AG09319 (cell line): ENCODE measurements around the gene SORL1.

Experiments used
- DNase-seq: peaks from one replicate; pipeline ENCODE4 v3.0.0-alpha.2; 2010; ENCODE audit warnings: low read depth; ENCODE audit errors: extremely low read depth
- TF ChIP-seq, protein P1 (sequence below): IDR thresholded peaks from 2 replicates; pipeline ENCODE4 v1.5.1; 2011; ENCODE audit warnings: low read depth, mild to moderate bottlenecking, inconsistent platforms, low read length, moderate library complexity

The SORL1 gene

DNA sequence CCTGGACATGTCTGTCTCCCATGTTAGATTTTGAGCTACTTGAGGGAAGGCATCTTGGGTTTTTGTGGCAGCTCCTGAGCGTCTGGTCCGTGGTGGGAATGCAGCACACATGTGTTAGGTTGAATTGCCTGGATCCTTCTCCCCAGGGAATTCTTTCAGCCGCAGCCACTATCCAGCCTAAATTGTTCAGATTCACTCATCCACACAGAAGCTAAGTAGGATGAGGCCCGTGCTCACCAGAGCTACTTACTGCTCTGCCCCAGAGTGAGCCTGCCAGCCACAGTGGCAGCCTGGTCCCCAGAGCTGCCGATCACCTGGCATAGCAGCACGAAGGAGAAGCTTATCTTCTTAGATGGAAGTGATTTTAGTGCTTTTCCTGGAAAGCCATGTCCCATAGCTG lies 35.1 kb downstream of the SORL1 start:
- DNase-seq: no peak
- TF ChIP-seq, protein P1, sequence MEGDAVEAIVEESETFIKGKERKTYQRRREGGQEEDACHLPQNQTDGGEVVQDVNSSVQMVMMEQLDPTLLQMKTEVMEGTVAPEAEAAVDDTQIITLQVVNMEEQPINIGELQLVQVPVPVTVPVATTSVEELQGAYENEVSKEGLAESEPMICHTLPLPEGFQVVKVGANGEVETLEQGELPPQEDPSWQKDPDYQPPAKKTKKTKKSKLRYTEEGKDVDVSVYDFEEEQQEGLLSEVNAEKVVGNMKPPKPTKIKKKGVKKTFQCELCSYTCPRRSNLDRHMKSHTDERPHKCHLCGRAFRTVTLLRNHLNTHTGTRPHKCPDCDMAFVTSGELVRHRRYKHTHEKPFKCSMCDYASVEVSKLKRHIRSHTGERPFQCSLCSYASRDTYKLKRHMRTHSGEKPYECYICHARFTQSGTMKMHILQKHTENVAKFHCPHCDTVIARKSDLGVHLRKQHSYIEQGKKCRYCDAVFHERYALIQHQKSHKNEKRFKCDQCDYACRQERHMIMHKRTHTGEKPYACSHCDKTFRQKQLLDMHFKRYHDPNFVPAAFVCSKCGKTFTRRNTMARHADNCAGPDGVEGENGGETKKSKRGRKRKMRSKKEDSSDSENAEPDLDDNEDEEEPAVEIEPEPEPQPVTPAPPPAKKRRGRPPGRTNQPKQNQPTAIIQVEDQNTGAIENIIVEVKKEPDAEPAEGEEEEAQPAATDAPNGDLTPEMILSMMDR: no peak

DNA sequence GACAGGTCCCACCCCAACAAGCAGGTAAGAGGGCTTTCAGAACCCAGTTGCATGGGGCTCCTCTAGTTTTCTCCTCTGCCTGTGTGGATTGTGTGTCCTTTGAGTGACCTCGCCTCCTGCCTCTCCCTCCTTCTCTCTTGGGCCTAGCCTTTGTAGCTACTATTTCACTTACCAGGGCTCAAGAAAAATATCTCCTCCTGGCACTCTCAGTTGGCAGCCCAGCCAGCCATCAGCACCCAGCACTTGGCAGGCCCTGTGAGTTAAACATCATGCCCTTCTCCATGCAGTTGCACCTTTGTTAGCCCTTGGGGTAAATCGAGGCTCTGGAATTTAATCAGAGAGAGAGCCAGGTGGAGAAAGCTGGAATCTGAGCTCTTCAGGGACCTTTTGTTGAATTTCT lies 36.1 kb downstream of the SORL1 start:
- DNase-seq: no peak
- TF ChIP-seq, protein P1: no peak

DNA sequence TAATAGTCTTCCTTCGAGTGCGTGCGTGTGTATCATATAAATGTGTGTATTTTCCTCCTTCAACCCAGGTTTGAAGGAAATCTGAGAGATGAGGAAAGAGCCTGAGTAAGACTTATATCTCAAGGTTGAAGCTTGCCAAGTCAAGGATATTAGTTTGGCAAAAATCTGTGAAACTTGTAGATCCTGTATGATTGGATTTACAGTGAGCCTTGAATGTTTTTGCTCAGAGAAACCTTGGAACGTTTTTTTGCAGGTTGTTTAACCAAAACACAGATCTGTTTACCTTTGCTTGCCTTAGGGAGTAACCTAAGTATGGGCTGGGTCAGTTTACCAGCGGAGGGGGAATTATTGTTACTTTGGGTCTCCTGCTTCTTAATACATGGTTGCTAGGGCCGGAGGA lies 36.5 kb downstream of the SORL1 start:
- TF ChIP-seq, protein P1: no peak
- no peak for DNase-seq

DNA sequence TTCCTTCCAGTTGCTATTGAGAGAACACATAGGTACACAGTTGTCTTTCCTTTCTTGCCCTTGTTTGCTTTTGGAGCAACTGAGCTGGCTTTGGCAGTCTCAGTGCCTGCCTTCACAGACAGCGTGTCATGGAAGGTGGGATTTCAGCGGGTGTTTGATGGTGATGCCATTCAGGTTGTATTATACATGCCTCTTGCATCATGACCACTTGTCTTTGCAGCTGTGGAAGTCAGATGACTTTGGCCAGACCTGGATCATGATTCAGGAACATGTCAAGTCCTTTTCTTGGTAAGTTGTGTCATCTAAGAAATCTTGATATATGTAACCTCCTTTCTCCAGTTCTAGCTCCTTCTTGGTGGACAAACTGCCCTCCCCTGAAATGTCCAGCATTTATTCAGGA lies 37.7 kb downstream of the SORL1 start:
- TF ChIP-seq, protein P1: no peak
- DNase-seq: no peak

DNA sequence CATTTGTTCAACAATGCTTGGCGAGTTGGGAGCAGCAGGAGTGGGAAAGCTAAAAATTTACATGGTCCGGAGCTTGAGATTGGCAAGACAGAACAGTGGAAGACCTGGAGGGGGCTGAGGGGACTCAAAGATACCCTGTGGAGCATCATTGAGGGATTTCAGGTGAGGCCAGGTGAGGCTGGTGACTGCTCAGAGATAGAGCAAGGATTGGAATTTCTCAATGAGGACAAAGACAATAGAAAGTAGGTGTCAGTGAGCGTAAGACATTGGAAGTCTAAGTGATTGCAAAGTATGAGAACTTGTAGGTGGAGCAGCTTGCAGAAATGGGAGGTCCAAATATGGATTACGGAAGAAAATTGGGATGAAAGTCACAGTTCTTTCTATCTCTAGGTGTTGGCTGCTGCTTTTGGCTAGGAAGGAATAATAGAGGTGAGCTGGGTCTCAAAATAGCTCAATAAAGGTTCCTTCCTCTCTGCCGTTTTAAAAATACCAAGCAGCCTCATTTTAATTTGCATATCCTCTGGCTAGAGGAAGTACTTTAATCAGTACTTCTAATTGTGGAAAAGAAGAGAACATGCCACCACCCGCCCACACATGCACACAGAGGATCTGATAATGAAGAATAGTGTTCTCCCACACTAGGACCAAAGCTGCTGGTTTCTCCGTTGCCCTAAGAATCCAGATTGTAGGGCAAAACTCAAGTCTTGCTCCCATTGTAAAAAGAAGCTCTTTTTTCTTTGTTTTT lies 42.4 kb downstream of the SORL1 start:
- TF ChIP-seq, protein P1: no peak
- no peak for DNase-seq

DNA sequence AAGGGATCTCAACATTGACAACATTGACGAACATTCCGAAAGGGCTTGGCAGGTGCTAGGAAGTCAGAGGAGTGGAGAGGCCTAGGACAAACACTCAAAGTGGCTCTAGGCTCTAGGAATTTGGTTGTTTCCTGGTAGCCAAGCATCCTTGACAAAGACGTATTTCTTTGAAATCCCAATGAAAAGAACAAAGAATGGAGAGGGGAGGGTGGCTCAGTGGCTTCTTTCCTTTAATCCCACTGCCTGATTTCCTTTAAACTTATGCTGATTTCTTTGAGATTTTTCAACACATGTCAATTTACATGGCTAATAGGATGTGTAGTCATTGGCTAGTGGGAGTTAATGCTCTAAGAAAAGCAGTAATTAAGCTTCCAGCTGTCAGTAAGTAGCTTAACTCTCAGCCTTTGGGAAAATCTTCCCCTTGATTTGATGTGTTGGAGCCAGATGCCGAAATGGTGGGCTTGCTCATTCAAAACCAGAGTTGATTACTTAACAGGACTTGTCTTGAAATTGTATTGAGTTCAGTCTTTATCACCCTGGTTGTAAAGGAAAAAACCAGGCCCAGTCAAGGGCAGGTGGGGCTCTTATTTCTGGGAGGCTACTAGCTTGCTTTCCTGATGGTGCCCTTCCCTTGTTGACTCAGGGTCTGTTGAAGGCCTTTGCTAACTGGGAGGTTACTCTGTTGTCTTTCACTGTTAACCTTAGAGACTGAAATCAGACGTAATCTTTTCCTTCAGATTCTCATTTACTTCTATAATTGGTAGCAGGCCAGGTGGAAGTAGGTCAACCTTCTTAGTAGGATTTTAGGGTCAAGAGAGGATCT lies 45.3 kb downstream of the SORL1 start:
- no peak for DNase-seq
- TF ChIP-seq, protein P1: no peak

DNA sequence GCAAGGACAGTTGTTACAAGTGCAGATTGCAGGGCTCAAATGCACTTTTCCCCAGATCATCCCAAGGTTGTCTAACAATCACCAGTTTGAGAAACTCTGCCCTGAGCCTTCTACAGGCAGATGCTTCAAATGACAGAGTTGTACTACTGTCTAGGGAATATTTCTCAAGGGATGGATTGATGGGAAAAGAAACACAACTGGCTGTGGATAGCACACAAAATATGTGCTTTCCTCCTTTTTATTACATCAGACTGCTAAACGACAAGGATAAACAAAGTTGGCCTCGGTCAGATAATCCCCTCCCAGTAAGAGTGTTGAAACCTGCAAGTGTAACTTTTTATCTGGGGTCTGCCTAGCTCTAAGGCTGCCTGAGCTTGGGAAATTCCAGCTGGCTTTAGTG lies 47.3 kb downstream of the SORL1 start:
- TF ChIP-seq, protein P1: no peak
- no peak for DNase-seq
